OCI-LY1 (cell line): Measurements from ENCODE around the gene PARD3B.

Experiments
- EZH2 ChIP-seq: fragments of 200-600 bp; sonication (generic), shearing (Covaris generic); IDR thresholded peaks from 2 replicates; pipeline ENCODE4 v1.8.0; 2017; ENCODE audit warnings: borderline replicate concordance, mixed run types, mild to moderate bottlenecking, antibody characterized with exemption, low read length, moderate library complexity, mixed read lengths
- TF ChIP-seq, protein P1 (sequence below): fragments of 200-600 bp; sonication (generic), shearing (Covaris generic); IDR thresholded peaks from 2 replicates; pipeline ENCODE4 v1.5.1; 2017; ENCODE audit warnings: mild to moderate bottlenecking, antibody characterized with exemption, low read length, moderate library complexity, mixed read lengths

DNA sequence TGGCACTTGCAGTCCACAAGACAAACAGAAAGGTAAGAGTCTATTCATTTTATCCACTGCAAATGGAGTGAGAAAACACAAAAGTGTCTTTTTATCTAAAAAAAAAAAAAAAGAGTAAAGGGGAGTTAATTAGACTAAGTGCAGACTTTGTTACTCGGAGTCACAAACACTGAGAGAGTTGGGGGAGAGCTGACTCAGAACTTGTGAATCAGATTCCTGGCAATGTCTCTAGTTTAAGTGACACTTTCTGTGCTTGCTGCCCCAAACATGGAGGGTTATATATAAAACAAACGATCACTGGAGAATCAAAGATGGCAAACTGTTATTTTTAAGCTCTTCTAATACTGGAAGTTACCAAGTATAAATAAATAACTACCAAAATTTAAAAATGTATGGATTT, 631.3 kb downstream of the PARD3B start:
- TF ChIP-seq, protein P1, sequence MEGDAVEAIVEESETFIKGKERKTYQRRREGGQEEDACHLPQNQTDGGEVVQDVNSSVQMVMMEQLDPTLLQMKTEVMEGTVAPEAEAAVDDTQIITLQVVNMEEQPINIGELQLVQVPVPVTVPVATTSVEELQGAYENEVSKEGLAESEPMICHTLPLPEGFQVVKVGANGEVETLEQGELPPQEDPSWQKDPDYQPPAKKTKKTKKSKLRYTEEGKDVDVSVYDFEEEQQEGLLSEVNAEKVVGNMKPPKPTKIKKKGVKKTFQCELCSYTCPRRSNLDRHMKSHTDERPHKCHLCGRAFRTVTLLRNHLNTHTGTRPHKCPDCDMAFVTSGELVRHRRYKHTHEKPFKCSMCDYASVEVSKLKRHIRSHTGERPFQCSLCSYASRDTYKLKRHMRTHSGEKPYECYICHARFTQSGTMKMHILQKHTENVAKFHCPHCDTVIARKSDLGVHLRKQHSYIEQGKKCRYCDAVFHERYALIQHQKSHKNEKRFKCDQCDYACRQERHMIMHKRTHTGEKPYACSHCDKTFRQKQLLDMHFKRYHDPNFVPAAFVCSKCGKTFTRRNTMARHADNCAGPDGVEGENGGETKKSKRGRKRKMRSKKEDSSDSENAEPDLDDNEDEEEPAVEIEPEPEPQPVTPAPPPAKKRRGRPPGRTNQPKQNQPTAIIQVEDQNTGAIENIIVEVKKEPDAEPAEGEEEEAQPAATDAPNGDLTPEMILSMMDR, result no peak
- no peak for TF ChIP-seq EZH2
